Activated CD4-positive, alpha-beta T cell treated with anti-CD3 and anti-CD28 coated beads, Interleukin-2, Interleukin-4, amounts not matched to agents 100 ng/mL and 50 ng/mL, durations not matched to agents 16 hours and 8 hours (primary cell): Measurements from ENCODE around the gene EXOSC1.
"Not testable (repeated sequence)": the region's sequence is repeated elsewhere in the genome, so short reads cannot be mapped to it uniquely, and the experiment has no call there.

Source experiments
- DNase-seq: peaks from one replicate; pipeline ENCODE4 v3.0.0-alpha.2; 2020; ENCODE audit warnings: low spot score

EXOSC1 gene

GRCh38 chr10:97445722-97446639 is at the start of gene EXOSC1, which contains the start of gene ZDHHC16:
Gene EXOSC1 (minus strand): TSS chr10:97446006. CDS start chr10:97445985, 21 bp downstream.
Gene ZDHHC16 (plus strand): TSS chr10:97446175. CDS start chr10:97451676, 5,501 bp downstream.
- peak; percentile 97 for DNase-seq

DNA sequence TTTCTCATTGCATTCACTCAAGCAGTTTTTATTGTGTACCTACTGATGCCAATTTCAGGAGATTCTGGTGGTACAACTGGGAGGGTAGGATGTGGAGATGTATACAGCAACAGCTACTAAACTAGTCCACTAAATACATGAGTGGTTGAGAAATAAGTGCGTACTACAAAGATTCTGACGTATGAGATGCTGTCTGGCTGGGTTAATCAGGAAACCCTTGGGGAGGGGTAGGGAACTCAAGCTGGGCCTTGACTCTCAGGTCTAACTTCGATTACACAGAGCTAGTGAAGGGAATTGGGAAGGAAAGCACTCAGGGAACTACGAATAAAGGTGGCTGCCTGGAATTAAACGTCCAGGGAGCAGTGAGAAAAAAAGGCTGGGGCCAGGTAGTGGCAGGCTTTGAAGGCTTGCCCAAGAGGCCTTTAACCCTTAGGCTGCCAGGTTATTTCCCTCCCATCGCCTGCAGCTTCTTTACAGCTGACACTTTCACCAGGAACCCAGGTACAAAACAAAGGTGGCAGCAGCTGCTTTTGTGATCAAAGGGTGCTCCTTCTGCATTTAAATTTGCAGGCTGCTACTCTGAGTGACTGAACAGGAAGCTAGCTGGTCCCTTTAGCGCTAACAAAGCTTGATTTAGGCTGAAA is 49.2 kb upstream of the EXOSC1 start:
- no peak for DNase-seq

GRCh38 chr10:97494151-97494550 is 48.3 kb upstream of the EXOSC1 start:
- no peak for DNase-seq

GRCh38 chr10:97490592-97490991 is 44.8 kb upstream of the EXOSC1 start:
- no peak for DNase-seq

DNA sequence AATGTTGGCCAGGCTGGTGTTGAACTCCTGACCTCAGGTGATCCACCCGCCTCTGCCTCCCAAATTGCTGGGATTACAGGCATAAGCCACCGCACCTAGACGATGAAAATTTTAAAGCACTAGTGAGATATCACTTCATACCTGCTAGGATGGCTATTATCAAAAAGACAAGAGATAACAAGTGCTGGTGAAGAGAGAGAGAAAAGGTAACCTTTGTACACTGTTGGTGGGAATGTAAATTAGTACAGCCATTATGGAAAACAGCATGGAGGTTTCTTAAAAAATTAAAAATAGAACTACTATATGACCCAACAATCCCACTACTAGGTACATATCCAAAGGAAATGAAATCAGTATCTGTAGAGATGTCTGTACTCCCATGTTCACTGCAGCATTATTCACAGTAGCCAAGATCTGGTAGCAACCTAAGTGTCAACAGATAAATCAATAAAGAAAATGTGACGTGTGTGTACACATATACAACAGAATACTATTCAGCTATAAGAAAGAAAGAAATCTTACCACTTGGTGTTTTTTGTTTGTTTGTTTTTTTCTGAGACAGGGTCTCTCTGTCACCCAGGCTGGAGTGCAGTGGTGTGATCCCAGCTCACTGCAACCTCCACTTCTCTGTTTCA is 40.0 kb upstream of the EXOSC1 start:
- no peak for DNase-seq

DNA sequence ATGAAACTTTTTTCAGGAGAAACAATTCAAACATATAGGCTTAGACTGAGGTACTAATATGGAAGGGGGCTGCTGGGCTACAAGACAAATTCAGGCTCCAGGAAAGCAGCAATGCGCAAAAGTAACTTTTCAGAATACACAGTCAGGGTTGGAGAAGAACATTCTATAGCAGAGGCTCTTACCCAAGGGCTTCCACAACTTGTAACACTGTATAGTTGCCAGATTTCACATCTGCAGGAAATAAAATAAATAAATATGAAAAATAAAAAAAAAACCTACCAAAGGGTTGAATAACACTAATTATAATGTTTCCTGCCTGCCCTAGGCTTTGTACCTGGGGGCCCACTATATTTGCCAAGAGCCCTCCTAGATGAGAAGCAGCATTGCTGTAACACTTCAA is 38.1 kb upstream of the EXOSC1 start:
- no peak for DNase-seq

DNA sequence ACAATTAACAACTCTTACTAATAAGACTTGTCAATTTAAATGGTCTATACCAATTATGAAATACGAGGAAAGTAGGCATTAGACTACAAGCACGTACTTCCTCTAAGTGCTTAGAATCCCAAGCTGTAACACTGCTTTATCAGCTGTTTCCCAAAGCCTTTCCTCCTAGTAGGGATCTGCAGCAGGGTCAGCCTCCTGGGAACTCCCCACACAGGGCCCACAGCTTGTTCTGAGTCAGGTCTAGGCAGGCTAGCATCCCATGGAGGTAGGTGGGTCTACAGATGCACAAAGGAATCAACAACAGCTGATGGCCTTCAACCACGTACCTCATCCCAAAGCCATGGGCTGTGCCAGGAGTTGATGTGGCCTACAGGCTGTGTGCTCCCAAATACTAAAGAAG is 37.7 kb upstream of the EXOSC1 start:
- no peak for DNase-seq

DNA sequence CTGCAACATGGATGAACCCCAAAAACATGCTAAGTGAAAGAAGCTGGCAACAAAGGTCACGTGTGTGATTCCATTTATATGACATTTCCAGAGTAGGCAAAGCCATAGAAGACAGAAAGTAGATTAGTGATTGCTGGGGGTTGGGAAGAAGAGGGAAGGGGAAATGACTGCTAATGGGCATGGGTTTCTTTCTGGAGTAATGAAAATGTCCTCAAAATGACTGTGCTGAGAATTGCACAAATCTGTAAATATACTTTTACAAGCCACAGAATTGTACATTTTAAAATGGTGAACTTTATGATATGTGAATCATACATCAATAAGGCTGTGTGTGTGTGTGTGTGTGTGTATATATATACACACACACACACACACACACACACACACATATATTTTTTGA is 36.6 kb upstream of the EXOSC1 start:
- no peak for DNase-seq

- DNase-seq = no peak
These were observed 35.3 kb upstream of the EXOSC1 start for GRCh38 chr10:97481071-97481470.

GRCh38 chr10:97479939-97480338 is 34.1 kb upstream of the EXOSC1 start:
- no peak for DNase-seq

GRCh38 chr10:97479410-97479809 is 33.6 kb upstream of the EXOSC1 start:
- not testable (repeated sequence) for DNase-seq

- no peak for DNase-seq
These were observed 30.3 kb upstream of the EXOSC1 start for GRCh38 chr10:97475936-97476594.

GRCh38 chr10:97474918-97475317 is 29.1 kb upstream of the EXOSC1 start:
- no peak for DNase-seq

GRCh38 chr10:97468781-97469180 is 23.0 kb upstream of the EXOSC1 start:
- not testable (repeated sequence) for DNase-seq

GRCh38 chr10:97468162-97468561 is 22.4 kb upstream of the EXOSC1 start:
- no peak for DNase-seq

GRCh38 chr10:97466755-97467154 is 20.9 kb upstream of the EXOSC1 start:
- DNase-seq = no peak

DNA sequence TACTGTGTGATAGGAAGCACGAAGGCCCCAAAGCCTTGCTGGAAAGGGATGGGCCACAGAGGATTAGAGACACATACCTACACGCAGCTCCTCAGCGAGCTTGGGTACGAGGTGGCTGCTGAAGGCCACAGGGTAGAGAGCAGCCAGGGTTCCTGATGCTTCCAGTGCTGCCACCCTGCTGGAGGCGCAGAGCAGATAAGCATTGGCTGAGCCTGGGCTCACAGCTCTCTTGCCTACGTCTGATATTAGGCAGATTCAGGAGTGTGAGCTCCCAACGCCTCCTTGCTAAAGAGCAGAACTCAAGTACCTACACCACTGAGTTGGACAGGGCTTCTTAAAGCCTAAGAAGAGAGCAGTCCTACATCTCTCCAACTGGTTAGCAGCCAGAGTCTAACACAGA is 20.2 kb upstream of the EXOSC1 start:
- no peak for DNase-seq

DNA sequence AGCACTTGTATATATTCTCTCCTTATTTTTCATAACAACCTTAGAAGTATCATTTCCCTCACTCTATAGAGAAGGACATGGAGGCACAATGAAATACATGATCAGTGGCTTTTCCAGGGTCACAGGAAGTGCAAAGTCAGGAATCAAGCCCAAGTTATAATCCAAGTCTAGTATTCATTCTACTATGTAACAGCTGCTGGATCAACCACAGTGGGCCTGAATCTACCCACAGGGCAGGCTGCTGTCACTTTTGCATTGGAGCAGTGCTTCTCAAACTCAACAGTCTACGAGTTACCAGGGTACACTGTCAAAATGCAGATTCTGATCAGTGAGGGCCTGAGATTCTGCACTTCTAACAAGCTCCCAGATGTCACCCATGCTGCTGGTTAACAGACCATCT is 18.4 kb upstream of the EXOSC1 start:
- no peak for DNase-seq

DNA sequence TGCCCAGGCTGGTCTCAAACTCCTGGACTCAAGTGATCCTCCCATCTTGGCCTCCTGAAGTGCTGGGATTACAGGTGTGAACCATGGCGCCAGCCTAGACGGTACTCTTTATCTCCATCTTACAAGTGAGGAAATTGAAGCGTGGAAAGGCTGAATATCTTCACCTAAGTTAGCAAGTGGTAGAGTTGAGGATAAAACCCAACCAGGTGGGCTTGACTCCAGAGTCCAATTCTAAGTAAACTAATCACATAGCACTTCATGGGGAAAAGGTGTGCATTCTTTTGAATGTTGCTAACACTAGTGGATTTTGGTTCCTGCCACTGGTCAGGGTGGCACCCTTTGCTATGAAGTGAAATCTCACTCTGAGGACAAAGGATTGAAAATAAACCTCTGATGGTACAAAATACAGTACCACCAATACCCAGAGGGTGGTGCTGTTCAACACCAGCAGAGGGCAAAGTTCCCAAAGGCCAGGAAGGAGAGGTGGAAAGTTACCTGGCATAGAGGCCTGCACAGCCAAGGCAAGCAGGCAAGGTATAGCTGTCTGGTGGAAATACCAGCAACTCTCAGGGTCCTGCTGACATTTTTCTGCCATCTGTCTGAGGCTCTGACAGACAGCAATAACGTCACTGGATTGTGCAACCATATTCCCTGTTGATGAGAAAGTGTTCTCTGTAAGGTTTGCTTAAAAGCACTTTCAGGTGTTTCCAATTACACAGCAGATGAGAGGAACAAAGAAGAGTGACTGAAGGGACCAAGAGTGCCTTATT is 17.7 kb upstream of the EXOSC1 start:
- peak; percentile 36 for DNase-seq

- no peak for DNase-seq
These were observed 16.5 kb upstream of the EXOSC1 start for GRCh38 chr10:97462309-97462708.

- no peak for DNase-seq
These were observed 14.1 kb upstream of the EXOSC1 start for GRCh38 chr10:97459933-97460332.
